ENCODE results near the gene SRPK3.

DNA sequence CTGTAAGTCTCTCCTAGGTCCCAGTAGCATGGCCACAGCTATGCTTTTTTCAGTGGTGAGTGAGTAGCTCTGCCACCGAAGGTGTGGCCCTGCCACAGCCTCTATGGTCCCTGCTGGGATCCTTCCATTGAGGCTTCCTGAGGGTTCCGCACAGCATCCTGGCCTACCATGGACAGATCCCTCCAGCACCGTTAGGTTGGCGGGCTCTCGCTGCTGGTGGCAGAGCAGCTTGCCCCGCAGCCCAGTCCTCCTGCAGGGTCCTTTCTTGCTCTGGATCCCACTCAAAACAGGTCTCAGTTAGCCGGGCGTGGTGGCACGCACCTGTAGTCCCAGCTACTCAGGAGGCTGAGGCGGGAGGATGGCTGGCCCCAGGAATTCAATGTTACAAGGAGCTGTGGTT lies 51.9 kb downstream of the SRPK3 start:
- TF ChIP-seq GATA2 (CRISPR knock-in tag; IDR thresholded peaks at IDR 0.05) (no peak), ELF1 (IDR thresholded peaks at IDR 0.05) (no peak), RAD21 (IDR thresholded peaks at IDR 0.05; ENCODE audit: low read length) (no peak), FOXM1 (IDR thresholded peaks at IDR 0.05; ENCODE audit: low read depth) (no peak), POLR2AphosphoS5 (IDR thresholded peaks at IDR 0.05; ENCODE audit: low read depth, low read length) (no peak)
- TF ChIP-seq, protein P1, sequence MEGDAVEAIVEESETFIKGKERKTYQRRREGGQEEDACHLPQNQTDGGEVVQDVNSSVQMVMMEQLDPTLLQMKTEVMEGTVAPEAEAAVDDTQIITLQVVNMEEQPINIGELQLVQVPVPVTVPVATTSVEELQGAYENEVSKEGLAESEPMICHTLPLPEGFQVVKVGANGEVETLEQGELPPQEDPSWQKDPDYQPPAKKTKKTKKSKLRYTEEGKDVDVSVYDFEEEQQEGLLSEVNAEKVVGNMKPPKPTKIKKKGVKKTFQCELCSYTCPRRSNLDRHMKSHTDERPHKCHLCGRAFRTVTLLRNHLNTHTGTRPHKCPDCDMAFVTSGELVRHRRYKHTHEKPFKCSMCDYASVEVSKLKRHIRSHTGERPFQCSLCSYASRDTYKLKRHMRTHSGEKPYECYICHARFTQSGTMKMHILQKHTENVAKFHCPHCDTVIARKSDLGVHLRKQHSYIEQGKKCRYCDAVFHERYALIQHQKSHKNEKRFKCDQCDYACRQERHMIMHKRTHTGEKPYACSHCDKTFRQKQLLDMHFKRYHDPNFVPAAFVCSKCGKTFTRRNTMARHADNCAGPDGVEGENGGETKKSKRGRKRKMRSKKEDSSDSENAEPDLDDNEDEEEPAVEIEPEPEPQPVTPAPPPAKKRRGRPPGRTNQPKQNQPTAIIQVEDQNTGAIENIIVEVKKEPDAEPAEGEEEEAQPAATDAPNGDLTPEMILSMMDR (IDR thresholded peaks at IDR 0.05), result no peak
- TF ChIP-seq, protein P2, sequence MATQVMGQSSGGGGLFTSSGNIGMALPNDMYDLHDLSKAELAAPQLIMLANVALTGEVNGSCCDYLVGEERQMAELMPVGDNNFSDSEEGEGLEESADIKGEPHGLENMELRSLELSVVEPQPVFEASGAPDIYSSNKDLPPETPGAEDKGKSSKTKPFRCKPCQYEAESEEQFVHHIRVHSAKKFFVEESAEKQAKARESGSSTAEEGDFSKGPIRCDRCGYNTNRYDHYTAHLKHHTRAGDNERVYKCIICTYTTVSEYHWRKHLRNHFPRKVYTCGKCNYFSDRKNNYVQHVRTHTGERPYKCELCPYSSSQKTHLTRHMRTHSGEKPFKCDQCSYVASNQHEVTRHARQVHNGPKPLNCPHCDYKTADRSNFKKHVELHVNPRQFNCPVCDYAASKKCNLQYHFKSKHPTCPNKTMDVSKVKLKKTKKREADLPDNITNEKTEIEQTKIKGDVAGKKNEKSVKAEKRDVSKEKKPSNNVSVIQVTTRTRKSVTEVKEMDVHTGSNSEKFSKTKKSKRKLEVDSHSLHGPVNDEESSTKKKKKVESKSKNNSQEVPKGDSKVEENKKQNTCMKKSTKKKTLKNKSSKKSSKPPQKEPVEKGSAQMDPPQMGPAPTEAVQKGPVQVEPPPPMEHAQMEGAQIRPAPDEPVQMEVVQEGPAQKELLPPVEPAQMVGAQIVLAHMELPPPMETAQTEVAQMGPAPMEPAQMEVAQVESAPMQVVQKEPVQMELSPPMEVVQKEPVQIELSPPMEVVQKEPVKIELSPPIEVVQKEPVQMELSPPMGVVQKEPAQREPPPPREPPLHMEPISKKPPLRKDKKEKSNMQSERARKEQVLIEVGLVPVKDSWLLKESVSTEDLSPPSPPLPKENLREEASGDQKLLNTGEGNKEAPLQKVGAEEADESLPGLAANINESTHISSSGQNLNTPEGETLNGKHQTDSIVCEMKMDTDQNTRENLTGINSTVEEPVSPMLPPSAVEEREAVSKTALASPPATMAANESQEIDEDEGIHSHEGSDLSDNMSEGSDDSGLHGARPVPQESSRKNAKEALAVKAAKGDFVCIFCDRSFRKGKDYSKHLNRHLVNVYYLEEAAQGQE (IDR thresholded peaks at IDR 0.05; ENCODE audit: low read depth, low read length), result peak; percentile 89
